ENCODE data around the gene NTM. TPM values are rescaled to one million over a fixed set of nuclear protein-coding genes. Genes with fewer than 3 reads are reported as not detected.

Gene NTM
- total RNA-seq (2021) (8.3 and 8.6 TPM in 2 replicates), Bru-seq, nascent RNA (percentile 40 among the genes with signal in this experiment), BruChase-seq, experiment 1, labeled RNA remaining after a 2-hour chase (percentile 39 among the genes with signal in this experiment), BruChase-seq, experiment 2, labeled RNA remaining after a 6-hour chase (percentile 39 among the genes with signal in this experiment)
- long read RNA-seq, partial matches to known transcripts, result 0 of 7 reads
- long read RNA-seq, other reads (novel, unspliced or antisense), result 4 of 7 reads

DNA sequence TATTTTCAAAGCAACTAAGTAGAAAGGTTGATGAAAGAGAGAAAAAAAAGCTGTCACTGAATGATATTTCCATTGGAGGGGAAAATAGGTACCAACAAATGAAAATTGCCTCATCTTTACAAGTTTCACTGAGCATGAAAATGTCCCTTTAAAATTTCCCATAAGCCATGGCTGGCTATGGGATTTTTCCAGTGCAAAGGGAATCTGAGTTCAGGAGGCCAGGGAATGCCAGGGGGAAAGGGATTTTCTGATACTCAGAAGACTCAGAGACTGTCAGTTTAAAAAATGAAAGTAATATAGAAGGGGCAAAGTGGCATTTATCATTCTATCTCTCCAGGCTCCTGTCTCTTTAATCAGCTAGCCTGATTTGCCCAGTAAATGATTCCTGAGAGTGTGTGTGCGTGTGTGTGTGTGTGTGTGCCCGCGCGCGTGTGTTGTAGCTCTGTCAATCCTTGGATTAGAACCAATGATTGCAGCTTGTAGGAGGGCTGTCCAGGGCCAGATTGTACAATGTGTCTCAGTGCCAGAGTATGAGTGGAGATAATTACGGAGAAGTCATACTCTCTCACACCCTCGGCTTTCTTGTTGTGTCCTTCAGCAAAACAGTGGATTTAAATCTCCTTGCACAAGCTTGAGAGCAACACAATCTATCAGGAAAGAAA lies at the start of gene NTM:
NTM (plus strand) TSS at position 526 of the 662 bp plus-strand sequence.
- no peak for TF ChIP-seq EZH2 (IDR thresholded peaks at IDR 0.05; ENCODE audit: borderline replicate concordance, low read depth, low read length, poor library complexity, severe bottlenecking)
- TF ChIP-seq, protein P1, sequence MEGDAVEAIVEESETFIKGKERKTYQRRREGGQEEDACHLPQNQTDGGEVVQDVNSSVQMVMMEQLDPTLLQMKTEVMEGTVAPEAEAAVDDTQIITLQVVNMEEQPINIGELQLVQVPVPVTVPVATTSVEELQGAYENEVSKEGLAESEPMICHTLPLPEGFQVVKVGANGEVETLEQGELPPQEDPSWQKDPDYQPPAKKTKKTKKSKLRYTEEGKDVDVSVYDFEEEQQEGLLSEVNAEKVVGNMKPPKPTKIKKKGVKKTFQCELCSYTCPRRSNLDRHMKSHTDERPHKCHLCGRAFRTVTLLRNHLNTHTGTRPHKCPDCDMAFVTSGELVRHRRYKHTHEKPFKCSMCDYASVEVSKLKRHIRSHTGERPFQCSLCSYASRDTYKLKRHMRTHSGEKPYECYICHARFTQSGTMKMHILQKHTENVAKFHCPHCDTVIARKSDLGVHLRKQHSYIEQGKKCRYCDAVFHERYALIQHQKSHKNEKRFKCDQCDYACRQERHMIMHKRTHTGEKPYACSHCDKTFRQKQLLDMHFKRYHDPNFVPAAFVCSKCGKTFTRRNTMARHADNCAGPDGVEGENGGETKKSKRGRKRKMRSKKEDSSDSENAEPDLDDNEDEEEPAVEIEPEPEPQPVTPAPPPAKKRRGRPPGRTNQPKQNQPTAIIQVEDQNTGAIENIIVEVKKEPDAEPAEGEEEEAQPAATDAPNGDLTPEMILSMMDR (conservative IDR thresholded peaks at IDR 0.05; ENCODE audit: low read depth, low read length), result no peak
- intact Hi-C loops (cut with micrococcal nuclease; ENCODE audit: unreplicated experiment), result no loop called here
- Histone ChIP-seq H3K27me3 (replicated peaks; ENCODE audit: insufficient read depth, low read depth, low read length, poor library complexity) (peaks cover 76% of the 10 kb centered on the region), H3K4me1 (ENCODE audit: insufficient read depth, low read length, poor library complexity, severe bottlenecking) (no peaks in the 10 kb centered on the region), H3K4me3 (ENCODE audit: low read depth, low read length, poor library complexity, severe bottlenecking) (no peak within 1 kb of the TSS), H3K9me3 (ENCODE audit: low read depth, low read length, poor library complexity, severe bottlenecking) (no peaks in the 10 kb centered on the region), H3K36me3 (ENCODE audit: insufficient read depth, low read length, poor library complexity, severe bottlenecking) (no peaks in the 10 kb centered on the region), H3K27ac (ENCODE audit: low read depth, low read length, poor library complexity, severe bottlenecking) (no peak within 1 kb of the TSS)
- no peak for DNase-seq (ENCODE audit: low spot score)
- BruUV-seq (replicated peaks), result no TSS peak
- CTCF ChIA-PET, result no interaction called here
- POLR2A ChIA-PET (ENCODE audit: low non-redundant PET), result no interaction called here

DNA sequence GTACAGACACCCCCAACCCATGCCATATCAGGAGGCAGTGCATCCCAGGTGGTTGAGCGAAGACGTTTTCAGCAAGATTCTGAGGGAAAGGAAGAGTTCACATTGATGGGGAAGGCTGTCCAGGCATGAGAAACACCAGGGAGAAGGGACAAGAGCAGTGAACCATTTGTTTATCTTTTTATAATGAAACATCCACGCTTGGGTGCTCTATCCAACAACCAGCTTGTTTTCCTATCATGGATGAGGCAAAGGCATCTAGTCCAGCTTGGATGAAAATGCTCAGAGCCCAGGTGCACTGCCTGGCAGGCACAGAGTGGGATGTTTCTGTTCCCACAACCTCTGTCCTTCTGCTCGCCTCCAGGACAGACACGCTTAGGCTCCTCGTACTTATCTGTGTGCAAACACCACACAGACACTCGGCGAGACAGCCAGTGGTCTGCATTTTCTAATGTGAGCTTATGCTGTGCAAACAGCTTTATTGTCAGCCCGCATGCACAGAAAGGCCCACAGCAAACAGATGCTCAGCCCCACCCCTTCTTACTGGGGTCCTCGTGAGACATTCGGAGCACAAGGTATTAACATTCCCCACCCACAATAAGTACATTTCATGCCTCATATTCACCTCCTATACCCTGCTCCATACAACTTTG lies 45.4 kb upstream of the NTM start:
- ChIA-PET POLR2A (ENCODE audit: low non-redundant PET) (no interaction called here), CTCF (no interaction called here)
- peaks cover 18% of the 10 kb centered on the region for H3K27me3 ChIP-seq (replicated peaks; ENCODE audit: insufficient read depth, low read depth, low read length, poor library complexity)
- DNase-seq (ENCODE audit: low spot score), result no peak
- H3K27ac ChIP-seq (ENCODE audit: low read depth, low read length, poor library complexity, severe bottlenecking), result no peak overlapping the region
- BruUV-seq (replicated peaks), result no TSS peak
- TF ChIP-seq EZH2 (IDR thresholded peaks at IDR 0.05; ENCODE audit: borderline replicate concordance, low read depth, low read length, poor library complexity, severe bottlenecking), result no peak
- TF ChIP-seq, protein P1 (conservative IDR thresholded peaks at IDR 0.05; ENCODE audit: low read depth, low read length), result no peak
- intact Hi-C loops (cut with micrococcal nuclease; ENCODE audit: unreplicated experiment), result no loop called here
- H3K9me3 ChIP-seq (ENCODE audit: low read depth, low read length, poor library complexity, severe bottlenecking), result no peaks in the 10 kb centered on the region
- H3K4me3 ChIP-seq (ENCODE audit: low read depth, low read length, poor library complexity, severe bottlenecking), result no peak overlapping the region
- no peaks in the 10 kb centered on the region for H3K4me1 ChIP-seq (ENCODE audit: insufficient read depth, low read length, poor library complexity, severe bottlenecking)
- no peaks in the 10 kb centered on the region for H3K36me3 ChIP-seq (ENCODE audit: insufficient read depth, low read length, poor library complexity, severe bottlenecking)

- intact Hi-C loops (cut with micrococcal nuclease; ENCODE audit: unreplicated experiment), result no loop called here
- DNase-seq (ENCODE audit: low spot score), result no peak
- H3K27ac ChIP-seq (ENCODE audit: low read depth, low read length, poor library complexity, severe bottlenecking), result no peak overlapping the region
- ChIA-PET POLR2A (ENCODE audit: low non-redundant PET) (no interaction called here), CTCF (no interaction called here)
- no peaks in the 10 kb centered on the region for H3K4me1 ChIP-seq (ENCODE audit: insufficient read depth, low read length, poor library complexity, severe bottlenecking)
- peaks cover 25% of the 10 kb centered on the region for H3K27me3 ChIP-seq (replicated peaks; ENCODE audit: insufficient read depth, low read depth, low read length, poor library complexity)
- H3K9me3 ChIP-seq (ENCODE audit: low read depth, low read length, poor library complexity, severe bottlenecking), result no peaks in the 10 kb centered on the region
- no peak for TF ChIP-seq EZH2 (IDR thresholded peaks at IDR 0.05; ENCODE audit: borderline replicate concordance, low read depth, low read length, poor library complexity, severe bottlenecking)
- TF ChIP-seq, protein P1 (conservative IDR thresholded peaks at IDR 0.05; ENCODE audit: low read depth, low read length), result no peak
- no peak overlapping the region for H3K4me3 ChIP-seq (ENCODE audit: low read depth, low read length, poor library complexity, severe bottlenecking)
- BruUV-seq (replicated peaks), result no TSS peak
- H3K36me3 ChIP-seq (ENCODE audit: insufficient read depth, low read length, poor library complexity, severe bottlenecking), result no peaks in the 10 kb centered on the region
Observed at GRCh38 chr11:131326829-131327228, 43.6 kb upstream of the NTM start.
